Uterus (tissue), 4 donors: ENCODE results near the gene CYSRT1. TPM values are rescaled to one million over a fixed set of nuclear protein-coding genes. Genes with fewer than 3 reads are reported as not detected.

Source experiments
- DNase-seq, 2 donors: peaks; one replicate each; pipeline ENCODE4 v3.0.0-alpha.2; 2019 to 2020
- H3K27ac ChIP-seq, 2 donors: fragments of 200-600 bp; sonication (generic); 1 replicate in 1 of 2; 2 replicates in 1 of 2; pipeline ENCODE4 v1.5.1; 2016 to 2018
- H3K27me3 ChIP-seq, 2 donors: fragments of 200-600 bp; sonication (generic); one replicate each; pipeline ENCODE4 v1.5.1; 2018 to 2019; ENCODE audit warnings: control low read depth in 1 of 2
- H3K36me3 ChIP-seq, 2 donors: fragments of 200-600 bp; sonication (generic); one replicate each; pipeline ENCODE4 v1.5.1; 2019; ENCODE audit warnings: control low read depth in 1 of 2
- H3K4me1 ChIP-seq, 2 donors: fragments of 200-600 bp; sonication (generic); one replicate each; pipeline ENCODE4 v1.5.1; 2018 to 2019; ENCODE audit warnings: control low read depth in 1 of 2
- H3K4me3 ChIP-seq, 2 donors: fragments of 200-600 bp; sonication (generic); 1 replicate in 1 of 2; 2 replicates in 1 of 2; pipeline ENCODE4 v1.5.1; 2018 to 2019; ENCODE audit warnings: mild to moderate bottlenecking in 1 of 2
- H3K9me3 ChIP-seq, 2 donors: fragments of 200-600 bp; sonication (generic); one replicate each; pipeline ENCODE4 v1.5.1; 2019; ENCODE audit warnings: control low read depth in 1 of 2
- CTCF ChIP-seq, 4 experiments: fragments of 200-600 bp in 2 of 4; fragments of 450-650 bp in 2 of 4; sonication (generic) in 2 of 4; IDR thresholded peaks; one replicate each; pipeline ENCODE4 v1.5.1; 2016 to 2019; ENCODE audit warnings: antibody characterized with exemption in 4 of 4, mild to moderate bottlenecking in 2 of 4, moderate library complexity in 1 of 4
- POLR2A ChIP-seq, 2 donors: fragments of 450-650 bp; IDR thresholded peaks; one replicate each; pipeline ENCODE4 v1.6.1; 2016; ENCODE audit warnings: antibody characterized with exemption in 2 of 2, mild to moderate bottlenecking in 1 of 2, moderate library complexity in 1 of 2
- intact Hi-C: fragments of 100-400 bp; cut with DNase I; formaldehyde crosslinking; loops from one replicate; pipeline ENCODE4 v1.15.1; 2023; ENCODE audit warnings: low total_unique reads
- total RNA-seq, 4 donors: library from RNA; depleted of rRNA in 3 of 4; stranded (reverse); fragments of >200 nt in 3 of 4; gene quantifications; one replicate each; pipeline versions ENCODE4 v1.1.0 to v1.2.4, GENCODE V29; 2014 to 2023
- donor health status: DM: yes; HTN: yes; CAD: no.

Gene CYSRT1
- total RNA-seq, 4 donors from 2014 or later, result 0.34 TPM; not detected in 3

GRCh38 chr9:137272241-137273094 lies 47.5 kb downstream of the CYSRT1 start:
- no peak for DNase-seq
- Histone ChIP-seq H3K27ac (no peak overlapping the region), H3K9me3 (no peaks in the 10 kb centered on the region), H3K27me3 (no peaks in the 10 kb centered on the region), H3K4me3 (no peak overlapping the region), H3K36me3 (no peaks in the 10 kb centered on the region), H3K4me1 (peaks cover 0 to 10% of the 10 kb centered on the region in 2 donors)
- no peak for TF ChIP-seq POLR2A (IDR thresholded peaks at IDR 0.05)
- intact Hi-C loops, result no loop called here

- Histone ChIP-seq H3K9me3 (no peaks in the 10 kb centered on the region), H3K4me3 (no peak overlapping the region), H3K4me1 (peaks cover 0 to 10% of the 10 kb centered on the region in 2 donors), H3K36me3 (no peaks in the 10 kb centered on the region), H3K27me3 (no peaks in the 10 kb centered on the region), H3K27ac (no peak overlapping the region)
- TF ChIP-seq CTCF (IDR thresholded peaks at IDR 0.05) (no peak), POLR2A (IDR thresholded peaks at IDR 0.05) (no peak)
- no peak for DNase-seq
- intact Hi-C loops, result no loop called here
These were observed 48.1 kb downstream of the CYSRT1 start for GRCh38 chr9:137273095-137273490.

GRCh38 chr9:137273611-137274320 lies 48.8 kb downstream of the CYSRT1 start:
- no peak for DNase-seq
- Histone ChIP-seq H3K27me3 (no peaks in the 10 kb centered on the region), H3K36me3 (no peaks in the 10 kb centered on the region), H3K4me1 (peaks cover 0 to 10% of the 10 kb centered on the region in 2 donors), H3K27ac (no peak overlapping the region), H3K9me3 (no peaks in the 10 kb centered on the region), H3K4me3 (no peak overlapping the region)
- intact Hi-C loops, result no loop called here
- TF ChIP-seq CTCF (IDR thresholded peaks at IDR 0.05), result no peak
- TF ChIP-seq POLR2A (IDR thresholded peaks at IDR 0.05), result no peak

GRCh38 chr9:137275203-137275587 lies 50.2 kb downstream of the CYSRT1 start:
- TF ChIP-seq POLR2A (IDR thresholded peaks at IDR 0.05), result no peak
- TF ChIP-seq CTCF (IDR thresholded peaks at IDR 0.05), result no peak
- no peak for DNase-seq
- no peaks in the 10 kb centered on the region for H3K27me3 ChIP-seq

More at GRCh38 chr9:137275203-137275587, 50.2 kb downstream of the CYSRT1 start:
- Histone ChIP-seq H3K27ac (no peak overlapping the region), H3K36me3 (no peaks in the 10 kb centered on the region), H3K9me3 (no peaks in the 10 kb centered on the region), H3K4me3 (no peak overlapping the region), H3K4me1 (peaks cover 0 to 10% of the 10 kb centered on the region in 2 donors)
- intact Hi-C loops, result no loop called here

Other genes with a start within 250 kb of the CYSRT1 start
- gene PTGDS, start 247.7 kb upstream of the CYSRT1 start, total RNA-seq, result 100 to 1,000 TPM in 1 of 4 donors, 10 to 100 TPM in 3; 13.5 to 116 (median 58.8) TPM
- 1 to 10 TPM in 1 of 4 donors, under 1 TPM in 3; under 0.01 to 6.9 (median 0.54) TPM for gene LCNL1, start 242.2 kb upstream of the CYSRT1 start, total RNA-seq
- gene PAXX, start 232.8 kb upstream of the CYSRT1 start, total RNA-seq, result 10 to 100 TPM; 14.2 to 39.5 (median 18.8) TPM
- gene CLIC3, start 228.6 kb upstream of the CYSRT1 start, total RNA-seq, result 1 to 10 TPM in 2 of 4 donors, not detected in 2; 1.5 TPM
- gene ABCA2, start 196.9 kb upstream of the CYSRT1 start, total RNA-seq, result 10 to 100 TPM; 24.8 to 36.9 (median 26.1) TPM
- not detected for gene FUT7, start 193.1 kb upstream of the CYSRT1 start, total RNA-seq
- 100 to 1,000 TPM in 1 of 4 donors, 10 to 100 TPM in 3; 25.2 to 221 (median 59.2) TPM for gene NPDC1, start 179.0 kb upstream of the CYSRT1 start, total RNA-seq
- gene ENTPD2, start 171.1 kb upstream of the CYSRT1 start, total RNA-seq, result 10 to 100 TPM in 1 of 4 donors, 1 to 10 TPM in 1, not detected in 2; 2.4 to 11.5 TPM
- gene SAPCD2, start 154.6 kb upstream of the CYSRT1 start, total RNA-seq, result 1 to 10 TPM in 2 of 4 donors, under 1 TPM in 1, not detected in 1; 0.15 to 5.9 (median 1.0) TPM
- 10 to 100 TPM in 1 of 4 donors, 1 to 10 TPM in 2, under 1 TPM in 1; 0.51 to 13.8 (median 5.3) TPM for gene UAP1L1, start 147.7 kb upstream of the CYSRT1 start, total RNA-seq
- 10 to 100 TPM; 32.9 to 65.0 (median 47.5) TPM for gene MAN1B1, start 138.2 kb upstream of the CYSRT1 start, total RNA-seq
- 100 to 1,000 TPM in 1 of 4 donors, 10 to 100 TPM in 3; 23.2 to 100 (median 76.8) TPM for gene DPP7, start 110.4 kb upstream of the CYSRT1 start, total RNA-seq
- not detected for gene GRIN1, start 86.0 kb upstream of the CYSRT1 start, total RNA-seq
- under 1 TPM in 1 of 4 donors, not detected in 3; 0.29 TPM for gene LRRC26, start 55.1 kb upstream of the CYSRT1 start, total RNA-seq
- not detected for gene TMEM210, start 53.1 kb upstream of the CYSRT1 start, total RNA-seq
- 10 to 100 TPM in 3 of 4 donors, 1 to 10 TPM in 1; 6.7 to 65.6 (median 24.9) TPM for gene ANAPC2, start 36.6 kb upstream of the CYSRT1 start, total RNA-seq
- gene SSNA1, start 36.5 kb upstream of the CYSRT1 start, total RNA-seq, result 10 to 100 TPM; 17.1 to 47.1 (median 40.6) TPM
- 10 to 100 TPM in 1 of 4 donors, 1 to 10 TPM in 2, under 1 TPM in 1; 0.29 to 17.1 (median 5.5) TPM for gene TPRN, start 24.4 kb upstream of the CYSRT1 start, total RNA-seq
- 10 to 100 TPM; 33.2 to 53.3 (median 38.7) TPM for gene TMEM203, start 19.5 kb upstream of the CYSRT1 start, total RNA-seq
- gene NDOR1, start 19.5 kb upstream of the CYSRT1 start, total RNA-seq, result 10 to 100 TPM in 1 of 4 donors, 1 to 10 TPM in 1, not detected in 2; 4.5 to 14.9 TPM
- 1 to 10 TPM in 1 of 4 donors, not detected in 3; 3.7 TPM for gene RNF208, start 2.9 kb upstream of the CYSRT1 start, total RNA-seq
- under 1 TPM in 1 of 4 donors, not detected in 3; 0.21 TPM for gene RNF224, start 2.3 kb downstream of the CYSRT1 start, total RNA-seq
- gene SLC34A3, start 5.7 kb downstream of the CYSRT1 start, total RNA-seq, result under 1 TPM in 1 of 4 donors, not detected in 3; 0.48 TPM
- 100 to 1,000 TPM in 3 of 4 donors, 10 to 100 TPM in 1; 91.5 to 174 (median 139) TPM for gene TUBB4B, start 16.1 kb downstream of the CYSRT1 start, total RNA-seq
- gene STPG3, start 26.1 kb downstream of the CYSRT1 start, total RNA-seq, result not detected
- gene NELFB, start 30.2 kb downstream of the CYSRT1 start, total RNA-seq, result 10 to 100 TPM; 17.1 to 46.5 (median 43.2) TPM
- gene TOR4A, start 52.6 kb downstream of the CYSRT1 start, total RNA-seq, result 10 to 100 TPM in 3 of 4 donors, 1 to 10 TPM in 1; 2.6 to 12.7 (median 11.5) TPM
- gene NRARP, start 77.1 kb downstream of the CYSRT1 start, total RNA-seq, result 10 to 100 TPM in 2 of 4 donors, 1 to 10 TPM in 1, under 1 TPM in 1; 0.29 to 16.5 (median 11.4) TPM
- gene EXD3, start 198.0 kb downstream of the CYSRT1 start, total RNA-seq, result 10 to 100 TPM; 11.8 to 49.0 (median 31.5) TPM
- 10 to 100 TPM in 1 of 4 donors, 1 to 10 TPM in 2, under 1 TPM in 1; 0.29 to 13.3 (median 3.4) TPM for gene NOXA1, start 198.2 kb downstream of the CYSRT1 start, total RNA-seq
- under 1 TPM in 1 of 4 donors, not detected in 3; 0.21 TPM for gene ENTPD8, start 216.2 kb downstream of the CYSRT1 start, total RNA-seq
- gene NSMF, start 234.2 kb downstream of the CYSRT1 start, total RNA-seq, result 10 to 100 TPM; 17.4 to 40.7 (median 32.1) TPM